GM12892 (cell line): Measurements from ENCODE around the gene VASH1.

Experiments
- POLR2A ChIP-seq: IDR thresholded peaks from 2 replicates; pipeline ENCODE4 v1.6.1; 2011; ENCODE audit warnings: low read depth, low read length, control low read depth
- POLR2AphosphoS5 ChIP-seq: IDR thresholded peaks from 2 replicates; pipeline ENCODE4 v1.6.1; 2011; ENCODE audit warnings: low read depth, low read length, control low read depth
- TAF1 ChIP-seq: IDR thresholded peaks from 2 replicates; pipeline ENCODE4 v1.6.1; 2011; ENCODE audit warnings: low read depth, mild to moderate bottlenecking, control low read depth, low read length, borderline replicate concordance

GRCh38 chr14:76727384-76727783 is 33.9 kb upstream of the VASH1 start:
- TF ChIP-seq POLR2A (no peak), POLR2AphosphoS5 (no peak), TAF1 (no peak)
